Measurements from ENCODE around the gene TGDS. TPM values are rescaled to one million over a fixed set of nuclear protein-coding genes. Genes with fewer than 3 reads are reported as not detected.
"Not testable (repeated sequence)": the region's sequence is repeated elsewhere in the genome, so short reads cannot be mapped to it uniquely, and the experiment has no call there.

The TGDS gene, protein sequence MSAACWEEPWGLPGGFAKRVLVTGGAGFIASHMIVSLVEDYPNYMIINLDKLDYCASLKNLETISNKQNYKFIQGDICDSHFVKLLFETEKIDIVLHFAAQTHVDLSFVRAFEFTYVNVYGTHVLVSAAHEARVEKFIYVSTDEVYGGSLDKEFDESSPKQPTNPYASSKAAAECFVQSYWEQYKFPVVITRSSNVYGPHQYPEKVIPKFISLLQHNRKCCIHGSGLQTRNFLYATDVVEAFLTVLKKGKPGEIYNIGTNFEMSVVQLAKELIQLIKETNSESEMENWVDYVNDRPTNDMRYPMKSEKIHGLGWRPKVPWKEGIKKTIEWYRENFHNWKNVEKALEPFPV
- total RNA-seq: 1 to 10 TPM; 6.1 to 6.5 TPM

- H3K4me3 ChIP-seq: peak within 1 kb of the TSS; percentile 81 to 89
- TF ChIP-seq CTCF (IDR thresholded peaks at IDR 0.05): peak in 1 of 2 donors; percentile 59
- peak; percentile 92 for DNase-seq (ENCODE audit: low spot score)
- no peaks in the 10 kb centered on the region for H3K9me3 ChIP-seq
- peak within 1 kb of the TSS; percentile 78 to 84 for H3K27ac ChIP-seq
- peaks cover 13% of the 10 kb centered on the region for H3K36me3 ChIP-seq
- peaks cover 0 to 20% of the 10 kb centered on the region in 2 donors for H3K4me1 ChIP-seq
- no peaks in the 10 kb centered on the region for H3K27me3 ChIP-seq
Measured at GRCh38 chr13:94595950-94596574, at the start of gene TGDS. TSS of gene TGDS (minus strand) at chr13:94596152. CDS start at chr13:94596136, 16 bp downstream.

DNA sequence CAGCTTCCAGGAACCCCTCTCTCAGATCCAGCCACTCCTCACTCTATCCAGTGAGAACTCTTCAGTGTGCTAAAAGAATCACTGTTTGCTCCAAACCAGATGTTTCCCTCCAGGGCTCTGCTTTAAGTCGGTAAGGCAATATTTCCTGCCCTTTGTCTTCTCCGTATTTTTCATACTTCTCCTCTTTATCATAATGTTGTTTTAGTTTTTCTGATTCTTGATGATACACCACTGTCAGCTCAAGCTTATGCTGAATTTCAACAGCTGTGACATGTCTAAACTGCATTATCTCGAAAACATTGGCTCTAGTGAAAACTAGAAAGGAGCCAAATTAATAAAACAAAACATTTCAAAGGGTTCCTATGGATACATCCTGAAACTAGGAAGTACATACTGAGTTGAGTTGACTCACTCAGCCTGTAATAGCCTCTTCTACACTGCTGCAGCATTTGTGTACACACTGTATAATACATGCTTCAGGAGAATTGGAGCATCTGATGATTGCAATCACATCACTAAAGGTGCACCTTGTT lies 45.5 kb upstream of the TGDS start:
- H3K27me3 ChIP-seq: no peaks in the 10 kb centered on the region
- TF ChIP-seq CTCF (IDR thresholded peaks at IDR 0.05): no peak
- no peak for DNase-seq (ENCODE audit: low spot score)
- no peak overlapping the region for H3K27ac ChIP-seq
- no peaks in the 10 kb centered on the region for H3K9me3 ChIP-seq
- H3K4me1 ChIP-seq: no peaks in the 10 kb centered on the region
- no peaks in the 10 kb centered on the region for H3K36me3 ChIP-seq
- H3K4me3 ChIP-seq: no peak overlapping the region

DNA sequence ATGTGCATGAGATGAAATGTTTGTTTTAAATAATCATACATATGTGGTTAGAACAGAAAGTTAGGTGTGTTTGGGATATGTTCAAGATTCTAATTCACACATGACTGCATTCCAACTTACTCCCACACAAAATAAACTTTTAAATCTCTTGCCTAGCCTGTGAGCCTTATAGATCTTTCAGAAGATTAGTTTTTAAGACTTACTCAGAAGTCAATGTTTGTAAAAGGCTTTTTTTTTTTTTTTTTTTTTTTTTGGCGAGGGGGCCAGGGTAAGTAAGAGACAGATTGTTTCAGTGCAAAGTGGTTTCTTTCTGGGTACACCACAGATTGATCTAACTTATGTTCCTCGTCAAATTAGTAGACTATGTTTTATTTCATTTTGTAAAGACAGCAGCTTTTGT lies 44.8 kb upstream of the TGDS start:
- Histone ChIP-seq H3K4me3 (no peak overlapping the region), H3K36me3 (no peaks in the 10 kb centered on the region), H3K4me1 (no peaks in the 10 kb centered on the region), H3K9me3 (no peaks in the 10 kb centered on the region), H3K27me3 (no peaks in the 10 kb centered on the region), H3K27ac (no peak overlapping the region)
- DNase-seq (ENCODE audit: low spot score): no peak
- no peak for TF ChIP-seq CTCF (IDR thresholded peaks at IDR 0.05)

- H3K27me3 ChIP-seq; H3K4me1 ChIP-seq; DNase-seq (ENCODE audit: low spot score); H3K4me3 ChIP-seq; H3K9me3 ChIP-seq; H3K36me3 ChIP-seq; H3K27ac ChIP-seq: not testable (repeated sequence)
Measured at GRCh38 chr13:94637677-94638076, 41.7 kb upstream of the TGDS start.

DNA sequence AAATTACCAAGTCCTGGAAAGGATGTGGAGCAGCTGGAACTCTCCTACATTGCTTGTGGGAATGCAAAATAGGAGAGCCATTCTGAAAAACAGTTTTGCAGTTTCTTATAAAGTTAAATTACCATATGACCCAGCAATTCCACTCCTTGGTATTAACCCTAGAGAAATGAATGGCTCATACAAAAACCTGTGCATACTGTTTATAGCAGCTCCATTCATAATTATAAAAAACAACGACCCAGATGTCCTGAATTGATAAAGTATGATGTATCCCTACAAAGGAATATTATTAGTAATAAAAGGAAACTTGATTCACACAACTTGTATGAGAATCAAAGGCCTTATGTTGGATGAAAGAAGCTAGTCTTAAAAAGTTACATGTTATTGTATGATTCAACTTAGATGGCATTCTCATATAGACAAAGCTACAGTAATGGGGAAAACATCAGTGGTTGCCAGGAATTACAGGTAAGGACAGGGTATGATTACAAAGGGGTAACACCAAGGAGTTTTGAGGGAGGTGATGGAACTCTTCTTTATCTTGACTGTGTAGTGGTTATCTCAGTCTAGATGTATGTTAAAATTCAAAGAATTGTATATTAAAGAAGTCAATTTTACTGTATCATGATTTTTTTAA lies 41.1 kb upstream of the TGDS start:
- DNase-seq (ENCODE audit: low spot score): no peak
- Histone ChIP-seq H3K4me1 (no peaks in the 10 kb centered on the region), H3K27me3 (no peaks in the 10 kb centered on the region), H3K36me3 (no peaks in the 10 kb centered on the region), H3K27ac (no peak overlapping the region), H3K9me3 (no peaks in the 10 kb centered on the region), H3K4me3 (no peak overlapping the region)
- TF ChIP-seq CTCF (IDR thresholded peaks at IDR 0.05): no peak

DNA sequence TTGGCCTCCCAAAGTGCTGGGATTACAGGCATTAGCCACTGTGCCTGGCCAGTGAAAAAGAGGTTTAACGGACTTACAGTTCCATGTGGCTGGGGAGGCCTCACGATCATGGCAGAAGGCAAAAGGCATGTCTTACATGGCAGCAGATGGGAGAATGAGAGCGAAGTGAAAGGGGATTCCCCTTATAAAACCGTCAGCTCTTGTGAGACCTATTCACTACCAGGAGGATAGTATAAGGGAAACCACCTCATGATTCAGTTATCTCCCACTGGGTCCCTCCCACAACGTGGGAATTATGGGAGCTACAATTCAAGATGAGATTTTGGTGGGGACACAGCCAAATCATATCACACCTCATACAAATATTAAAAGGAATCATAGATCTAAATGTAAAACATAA lies 40.1 kb upstream of the TGDS start:
- not testable (repeated sequence) for H3K27ac ChIP-seq; H3K4me3 ChIP-seq; DNase-seq (ENCODE audit: low spot score); H3K4me1 ChIP-seq; H3K9me3 ChIP-seq; H3K27me3 ChIP-seq; H3K36me3 ChIP-seq
